Fibroblast of lung (primary cell): Measurements from ENCODE around the gene AP4S1. TPM values are rescaled to one million over a fixed set of nuclear protein-coding genes. Genes with fewer than 3 reads are reported as not detected.

Experiments used
- DNase-seq, 2 donors: peaks; one replicate each; pipeline versions ENCODE4 v3.0.0 to v3.0.0-alpha.2; 2010; ENCODE audit warnings: low read depth in 2 of 2
- H2AFZ ChIP-seq: 2 replicates; pipeline ENCODE4 v1.5.1; 2012; ENCODE audit warnings: low read length, control low read depth, inconsistent platforms
- H3K27ac ChIP-seq: 2 replicates; pipeline ENCODE4 v1.5.1; 2011; ENCODE audit warnings: low read length, control low read depth; ENCODE audit not compliant: insufficient read depth
- H3K27me3 ChIP-seq: 2 replicates; pipeline ENCODE4 v1.5.1; 2011; ENCODE audit warnings: mild to moderate bottlenecking, low read length; ENCODE audit not compliant: control insufficient read depth, insufficient read depth
- H3K36me3 ChIP-seq: 2 replicates; pipeline ENCODE4 v1.5.1; 2011; ENCODE audit warnings: low read length; ENCODE audit not compliant: control insufficient read depth, insufficient read depth
- H3K4me1 ChIP-seq: 2 replicates; pipeline ENCODE4 v1.5.1; 2011; ENCODE audit warnings: low read length; ENCODE audit not compliant: control insufficient read depth, insufficient read depth; ENCODE audit errors: extremely low read depth
- H3K4me2 ChIP-seq: 2 replicates; pipeline ENCODE4 v1.5.1; 2011; ENCODE audit warnings: low read length, control low read depth; ENCODE audit not compliant: insufficient read depth; ENCODE audit errors: extremely low read depth
- H3K4me3 ChIP-seq, 4 experiments: fragments of 200-600 bp in 1 of 4; sonication (generic) in 1 of 4; replicated peaks in 1 of 4; 2 replicates each; pipeline ENCODE4 v1.5.1; 2011 to 2016; ENCODE audit warnings: low read length in 4 of 4, low read depth in 3 of 4, mild to moderate bottlenecking in 3 of 4, control low read depth in 2 of 4, inconsistent platforms in 1 of 4, mixed read lengths in 1 of 4; ENCODE audit not compliant: insufficient read depth in 1 of 4; ENCODE audit errors: control extremely low read depth in 1 of 4
- H3K79me2 ChIP-seq: 2 replicates; pipeline ENCODE4 v1.5.1; 2012; ENCODE audit warnings: mild to moderate bottlenecking, low read length, inconsistent platforms; ENCODE audit not compliant: control insufficient read depth, insufficient read depth
- H3K9ac ChIP-seq: 2 replicates; pipeline ENCODE4 v1.5.1; 2011; ENCODE audit warnings: mild to moderate bottlenecking, low read length, control low read depth; ENCODE audit not compliant: insufficient read depth
- H3K9me3 ChIP-seq: 2 replicates; pipeline ENCODE4 v1.5.1; 2012; ENCODE audit warnings: low read depth, low read length; ENCODE audit not compliant: control insufficient read depth, insufficient read depth
- H4K20me1 ChIP-seq: 2 replicates; pipeline ENCODE4 v1.5.1; 2011; ENCODE audit warnings: low read length; ENCODE audit not compliant: control insufficient read depth, insufficient read depth; ENCODE audit errors: extremely low read depth
- CTCF ChIP-seq, 2 donors: IDR thresholded peaks in 1 of 2; conservative IDR thresholded peaks in 1 of 2; 1 replicate in 1 of 2; 2 replicates in 1 of 2; pipeline ENCODE4 v1.5.1; 2011 to 2012; ENCODE audit warnings: low read length in 2 of 2, control low read depth in 1 of 2, inconsistent platforms in 1 of 2, low read depth in 1 of 2, mild to moderate bottlenecking in 1 of 2
- EZH2 ChIP-seq: IDR thresholded peaks from 2 replicates; pipeline ENCODE4 v1.5.1; 2012; ENCODE audit warnings: low read length, control low read depth, mild to moderate bottlenecking; ENCODE audit errors: missing control alignments
- polyA plus RNA-seq, 2 donors: library from polyadenylated mRNA; depleted of rRNA in 1 of 2; stranded (reverse) in 1 of 2; unstranded in 1 of 2; fragments of >200 nt; gene quantifications; 2 replicates each; pipeline ENCODE4 v1.2.1, GENCODE V29; 2011 to 2012; ENCODE audit warnings: missing spikeins in 1 of 2
- total RNA-seq: library from RNA; depleted of rRNA; stranded (reverse); fragments of >200 nt; gene quantifications from 2 replicates; pipeline ENCODE4 v1.2.1, GENCODE V29; 2014

The AP4S1 gene
- total and polyA plus RNA-seq, 2 donors (not counting 1 experiment from before 2014, with no cell fraction given), result 5.6 to 7.1 TPM

GRCh38 chr14:31026077-31026449, 614 bp downstream of the AP4S1 start, which contains the start of gene STRN3:
STRN3 (minus strand) TSS chr14:31026379; CDS start chr14:31026185, 194 bp downstream.
- no peak for DNase-seq
- Histone ChIP-seq H3K27ac (peak within 1 kb of the TSS; percentile 98), H3K36me3 (no peaks in the 10 kb centered on the region), H4K20me1 (no peaks in the 10 kb centered on the region), H3K4me2 (peak within 1 kb of the TSS; percentile 88), H2AFZ (peak within 1 kb of the TSS; percentile 85), H3K79me2 (peaks cover 49% of the 10 kb centered on the region), H3K4me1 (no peaks in the 10 kb centered on the region), H3K27me3 (no peaks in the 10 kb centered on the region), H3K4me3 (peak within 1 kb of the TSS; percentile 84 to 93 (median 91)), H3K9me3 (no peaks in the 10 kb centered on the region), H3K9ac (peak within 1 kb of the TSS; percentile 93)
- no peak for TF ChIP-seq CTCF (conservative IDR thresholded peaks at IDR 0.05 in 1 of 2, IDR thresholded peaks at IDR 0.05 in 1 of 2; ENCODE audit: low read depth in 1 of 2, low read length in 2 of 2)
- TF ChIP-seq EZH2, result no peak

DNA sequence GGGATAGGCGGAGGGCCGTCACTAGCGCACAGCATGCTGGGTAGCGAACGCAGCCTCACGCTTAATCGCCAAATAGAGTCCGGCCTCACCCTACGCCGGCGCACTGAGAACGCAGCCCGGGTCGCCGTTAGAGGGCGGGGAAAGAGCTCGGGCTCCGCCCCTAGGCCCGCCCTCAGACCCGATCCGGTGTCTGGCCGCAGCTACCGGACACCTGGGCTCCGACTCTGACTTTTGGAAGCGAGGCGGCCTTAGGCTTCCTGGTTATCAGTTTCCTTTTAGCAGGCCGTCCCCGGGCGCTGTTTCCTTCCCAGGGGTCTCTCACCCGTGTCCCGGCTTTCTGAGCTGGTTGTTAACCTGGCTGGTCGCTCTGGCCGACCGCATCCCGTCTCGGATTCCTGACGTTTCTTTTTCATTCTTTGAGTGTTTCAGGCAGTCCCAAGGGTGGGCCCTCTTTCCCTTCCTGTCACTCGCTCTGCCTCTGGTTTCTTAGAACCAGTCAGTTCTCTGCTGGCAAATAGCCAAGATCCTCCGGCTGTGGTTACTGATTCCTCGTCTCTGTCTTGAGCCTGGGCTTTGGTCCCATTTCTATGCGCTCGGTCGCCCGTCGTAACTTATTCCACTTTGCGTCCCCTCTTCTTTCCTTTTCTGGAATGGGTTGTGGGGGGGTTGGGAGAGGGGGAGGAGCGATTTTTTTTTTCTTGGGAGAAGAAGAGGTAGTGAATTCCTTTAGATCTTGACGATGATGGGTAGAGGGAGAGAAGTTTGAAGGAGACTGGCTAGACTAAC, 1.2 kb downstream of the AP4S1 start:
- no peak for TF ChIP-seq CTCF (conservative IDR thresholded peaks at IDR 0.05 in 1 of 2, IDR thresholded peaks at IDR 0.05 in 1 of 2; ENCODE audit: low read depth in 1 of 2, low read length in 2 of 2)
- TF ChIP-seq EZH2, result no peak
- Histone ChIP-seq H2AFZ (peak overlapping the region; percentile 84), H3K79me2 (peaks cover 44% of the 10 kb centered on the region), H3K27ac (peak overlapping the region; percentile 98), H3K4me1 (no peaks in the 10 kb centered on the region), H3K27me3 (no peaks in the 10 kb centered on the region), H3K36me3 (no peaks in the 10 kb centered on the region), H3K9ac (peak overlapping the region; percentile 91), H3K9me3 (no peaks in the 10 kb centered on the region), H4K20me1 (no peaks in the 10 kb centered on the region), H3K4me2 (peak overlapping the region; percentile 88), H3K4me3 (peak overlapping the region; percentile 63 to 92 (median 84))
- peak; percentile 96 to 97 for DNase-seq

DNA sequence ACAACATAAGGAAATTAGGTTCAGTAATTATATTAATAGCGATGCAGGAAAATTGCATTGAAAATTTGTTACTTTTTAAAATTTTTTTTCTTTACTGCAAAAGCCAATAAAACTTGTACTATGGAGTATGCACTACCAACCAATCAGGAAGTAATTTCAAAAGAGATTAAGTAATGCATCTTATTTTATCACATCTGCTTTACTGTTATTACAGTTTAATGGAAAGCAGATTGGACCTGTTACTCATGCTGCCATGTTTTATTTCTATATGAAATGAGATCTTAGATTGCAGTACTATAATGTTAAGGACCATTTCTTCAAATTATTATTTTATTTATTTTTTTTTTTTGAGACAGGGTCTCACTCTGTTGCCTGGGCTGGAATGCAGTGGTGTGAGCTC, 2.4 kb downstream of the AP4S1 start:
- Histone ChIP-seq H3K4me3 (peak overlapping the region in 2 of 4 experiments; percentile 63 to 78), H3K79me2 (peaks cover 33% of the 10 kb centered on the region), H3K27me3 (no peaks in the 10 kb centered on the region), H3K4me1 (no peaks in the 10 kb centered on the region), H2AFZ (no peak overlapping the region), H4K20me1 (no peaks in the 10 kb centered on the region), H3K9ac (no peak overlapping the region), H3K9me3 (no peaks in the 10 kb centered on the region), H3K36me3 (no peaks in the 10 kb centered on the region), H3K27ac (no peak overlapping the region), H3K4me2 (peak overlapping the region; percentile 88)
- no peak for TF ChIP-seq CTCF (conservative IDR thresholded peaks at IDR 0.05 in 1 of 2, IDR thresholded peaks at IDR 0.05 in 1 of 2; ENCODE audit: low read depth in 1 of 2, low read length in 2 of 2)
- no peak for DNase-seq
